ENCODE results near the gene GABRP. TPM values are rescaled to one million over a fixed set of nuclear protein-coding genes. Genes with fewer than 3 reads are reported as not detected.

GABRP gene
- total RNA-seq = under 1 TPM in 2 of 4 donors, not detected in 2; 0.69 to 0.74 TPM

- no peak for TF ChIP-seq CTCF (IDR thresholded peaks at IDR 0.05)
- DNase-seq (ENCODE audit: low spot score) = no peak
- ATAC-seq (ENCODE audit: low FRiP score) = no peak
Measured at GRCh38 chr5:170783498-170784247, at the start of gene GABRP. Gene GABRP (plus strand): TSS chr5:170783725. CDS start chr5:170788616, 4,891 bp downstream.

GRCh38 chr5:170736966-170737365 is 46.6 kb upstream of the GABRP start:
- TF ChIP-seq CTCF (IDR thresholded peaks at IDR 0.05) = no peak
- DNase-seq (ENCODE audit: low spot score) (no peak), ATAC-seq (ENCODE audit: low FRiP score) (no peak)

- ATAC-seq (ENCODE audit: low FRiP score) (no peak), DNase-seq (ENCODE audit: low spot score) (no peak)
- no peak for TF ChIP-seq CTCF (IDR thresholded peaks at IDR 0.05)
Measured at GRCh38 chr5:170737591-170737990, 45.9 kb upstream of the GABRP start.

GRCh38 chr5:170738840-170739239 is 44.7 kb upstream of the GABRP start:
- no peak for ATAC-seq (ENCODE audit: low FRiP score)

GRCh38 chr5:170739446-170739845 is 44.1 kb upstream of the GABRP start:
- DNase-seq (ENCODE audit: low spot score) (no peak), ATAC-seq (ENCODE audit: low FRiP score) (no peak)
- no peak for TF ChIP-seq CTCF (IDR thresholded peaks at IDR 0.05)

More at GRCh38 chr5:170738840-170739239, 44.7 kb upstream of the GABRP start:
- no peak for TF ChIP-seq CTCF (IDR thresholded peaks at IDR 0.05)
- no peak for DNase-seq (ENCODE audit: low spot score)

GRCh38 chr5:170740551-170741205 is 42.8 kb upstream of the GABRP start:
- DNase-seq (ENCODE audit: low spot score) (no peak), ATAC-seq (ENCODE audit: low FRiP score) (no peak)
- TF ChIP-seq CTCF (IDR thresholded peaks at IDR 0.05) = no peak

- ATAC-seq (ENCODE audit: low FRiP score) = no peak
- TF ChIP-seq CTCF (IDR thresholded peaks at IDR 0.05) = no peak
- no peak for DNase-seq (ENCODE audit: low spot score)
Measured at GRCh38 chr5:170741801-170742200, 41.7 kb upstream of the GABRP start.

All from omental fat pad (tissue), 4 donors.